Activated T-cell treated with anti-CD3 and anti-CD28 coated beads for 4 hours (primary cell): ENCODE measurements around the gene BRIX1.

Source experiments
- DNase-seq: peaks from one replicate; pipeline ENCODE4 v3.0.0-alpha.2; 2020

The BRIX1 gene, protein sequence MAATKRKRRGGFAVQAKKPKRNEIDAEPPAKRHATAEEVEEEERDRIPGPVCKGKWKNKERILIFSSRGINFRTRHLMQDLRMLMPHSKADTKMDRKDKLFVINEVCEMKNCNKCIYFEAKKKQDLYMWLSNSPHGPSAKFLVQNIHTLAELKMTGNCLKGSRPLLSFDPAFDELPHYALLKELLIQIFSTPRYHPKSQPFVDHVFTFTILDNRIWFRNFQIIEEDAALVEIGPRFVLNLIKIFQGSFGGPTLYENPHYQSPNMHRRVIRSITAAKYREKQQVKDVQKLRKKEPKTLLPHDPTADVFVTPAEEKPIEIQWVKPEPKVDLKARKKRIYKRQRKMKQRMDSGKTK

DNA sequence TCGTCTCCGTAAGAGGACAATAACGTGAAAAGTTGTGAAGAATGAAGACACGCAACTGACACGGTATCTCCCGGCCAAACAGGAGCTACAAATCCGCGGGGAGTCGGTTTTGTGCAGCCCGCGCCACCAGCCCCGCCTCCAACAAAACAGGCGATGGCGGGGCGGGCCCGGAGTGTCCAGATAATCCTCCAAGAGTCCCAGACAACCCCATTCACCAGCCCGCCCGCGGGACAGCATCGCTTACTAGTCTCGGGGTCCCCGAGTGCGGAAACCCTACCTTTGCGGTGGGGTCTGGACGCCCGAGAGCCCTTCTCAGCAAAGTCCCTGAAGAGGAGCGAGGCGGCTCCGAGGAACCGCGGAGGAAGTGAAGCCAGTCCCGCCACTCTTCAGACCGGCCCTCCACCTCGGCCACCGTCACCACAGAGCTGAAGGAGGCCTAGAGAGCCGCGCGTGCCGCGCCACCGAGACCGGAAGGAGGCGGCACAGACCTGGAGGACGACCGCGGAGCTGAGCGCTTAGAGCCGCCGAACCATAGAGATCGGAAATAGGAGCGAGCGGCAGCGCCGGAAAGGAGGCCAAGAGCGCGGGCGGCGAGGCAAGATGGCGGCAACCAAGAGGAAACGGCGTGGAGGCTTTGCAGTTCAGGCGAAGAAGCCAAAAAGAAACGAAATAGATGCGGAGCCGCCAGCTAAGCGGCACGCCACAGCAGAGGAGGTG is at the start of gene BRIX1, which contains the start of gene RAD1:
TSS of gene BRIX1 (plus strand) at position 573 of the 717 bp plus-strand sequence. CDS start at position 601, 28 bp downstream.
TSS of gene RAD1 (minus strand) at position 366 of the 717 bp plus-strand sequence. CDS start 612 bp downstream, outside the sequence.
- peak; percentile 87 for DNase-seq

DNA sequence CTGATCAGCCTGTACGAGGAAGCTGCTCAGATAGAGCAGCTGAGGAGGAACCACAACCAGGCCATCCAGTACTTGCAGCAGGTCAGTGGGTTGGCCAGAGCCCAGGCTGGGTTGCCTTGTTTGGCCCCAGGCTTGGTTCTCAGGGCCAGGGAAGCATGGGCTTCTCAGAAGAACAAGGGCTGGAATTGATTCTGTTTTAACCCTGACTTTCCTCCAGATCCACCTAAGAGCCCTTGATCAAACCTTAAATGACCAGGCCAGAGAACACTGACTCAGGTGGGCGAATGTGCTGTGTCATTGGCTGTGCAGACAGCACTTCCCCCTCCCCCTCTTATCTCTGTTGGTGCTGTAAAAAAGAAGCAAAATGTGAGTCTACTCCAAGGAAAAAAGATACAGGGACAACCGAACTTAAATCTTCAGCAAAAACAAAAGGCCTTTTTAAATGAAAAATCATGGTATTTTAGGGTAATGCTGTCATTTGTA is 48.5 kb upstream of the BRIX1 start:
- DNase-seq: no peak

DNA sequence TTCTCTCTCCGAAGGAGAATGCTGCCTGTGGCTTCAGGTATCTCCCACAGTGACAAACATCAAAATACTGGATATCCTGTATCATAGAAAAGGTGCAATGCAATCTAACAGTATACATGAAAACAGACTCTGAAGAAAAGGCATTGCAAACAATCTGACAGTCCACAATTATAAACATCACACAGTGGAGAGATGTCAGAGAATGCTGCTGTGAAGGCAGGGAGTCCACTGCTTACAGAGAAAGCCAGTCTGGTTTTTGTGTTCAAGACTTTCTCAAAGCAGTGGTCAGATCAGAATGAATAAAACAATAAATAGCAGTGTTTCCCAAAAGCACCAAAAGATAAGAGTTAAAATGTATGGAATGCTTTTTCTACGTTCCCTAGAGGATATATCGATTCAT is 47.9 kb upstream of the BRIX1 start:
- DNase-seq: no peak

DNA sequence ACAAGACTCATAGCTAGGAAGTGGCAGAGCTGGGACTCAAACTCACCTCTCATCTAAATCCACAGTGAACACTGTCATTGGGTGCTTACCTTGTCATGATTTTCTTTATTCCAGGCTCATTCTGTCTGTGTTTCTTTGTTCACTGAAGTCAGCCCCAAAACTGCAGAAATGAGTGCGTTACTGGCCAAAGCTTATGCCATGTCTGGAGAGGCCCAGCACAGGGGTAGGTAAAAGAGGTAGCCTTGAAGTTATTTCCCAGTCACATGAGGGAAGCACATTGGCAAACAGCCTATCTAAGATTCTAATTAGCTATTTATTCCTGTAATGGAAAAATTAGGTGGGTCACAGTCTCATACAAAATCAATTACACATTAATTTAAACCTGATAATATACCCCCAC is 46.7 kb upstream of the BRIX1 start:
- no peak for DNase-seq

DNA sequence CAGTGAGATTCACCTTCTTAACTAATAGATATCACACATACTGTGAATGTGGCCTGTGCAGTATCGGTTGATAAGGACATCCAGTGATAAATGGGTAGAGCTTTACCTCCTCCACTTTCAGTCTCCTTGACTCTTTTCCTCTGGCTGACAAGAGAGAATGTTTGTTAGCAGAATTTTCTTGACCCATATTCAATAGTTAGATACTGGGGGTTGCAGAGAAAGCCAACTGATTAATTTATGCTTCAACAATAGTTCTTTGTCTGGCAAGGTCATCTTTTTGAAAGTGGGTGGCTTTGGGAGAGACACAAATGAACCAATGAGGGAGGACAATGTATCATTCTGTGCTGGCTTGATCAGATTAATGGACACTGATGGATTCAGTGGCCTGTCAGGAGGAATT is 46.3 kb upstream of the BRIX1 start:
- no peak for DNase-seq

DNA sequence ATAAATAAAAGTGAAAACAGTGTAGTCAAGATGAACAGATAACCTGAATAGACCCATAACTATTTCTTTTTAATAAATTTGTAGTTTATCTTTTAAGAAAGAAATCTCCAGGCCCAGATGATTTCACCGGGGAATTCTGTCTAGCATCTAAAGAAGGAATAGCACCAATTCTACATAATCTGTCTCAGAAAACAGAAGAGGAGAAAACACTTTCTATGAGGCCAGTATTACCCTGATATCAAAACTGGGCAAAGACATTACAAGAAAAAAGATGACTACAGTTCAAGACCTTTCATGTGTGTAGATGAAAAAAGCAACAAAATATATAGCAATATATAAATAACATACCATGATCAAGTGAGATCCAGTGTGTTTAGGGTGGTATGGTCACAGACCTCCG is 45.1 kb upstream of the BRIX1 start:
- no peak for DNase-seq

DNA sequence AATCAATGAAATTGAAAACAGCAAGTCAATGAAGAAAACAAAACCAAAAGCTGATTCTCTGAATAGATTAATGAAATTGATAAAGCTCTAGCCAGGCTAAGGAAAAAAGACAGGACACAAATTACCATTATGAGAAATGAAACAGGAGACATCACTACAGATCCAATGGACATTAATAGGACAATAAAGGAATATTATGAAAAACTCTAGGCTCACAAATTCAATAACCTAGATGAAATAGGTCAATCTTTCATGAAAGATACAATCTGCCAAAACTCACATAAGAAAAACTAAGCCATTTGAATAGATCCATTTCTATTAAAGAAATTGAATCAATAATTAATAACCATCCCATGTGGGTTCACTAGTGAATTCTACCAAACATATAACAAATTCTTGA is 39.2 kb upstream of the BRIX1 start:
- no peak for DNase-seq

DNA sequence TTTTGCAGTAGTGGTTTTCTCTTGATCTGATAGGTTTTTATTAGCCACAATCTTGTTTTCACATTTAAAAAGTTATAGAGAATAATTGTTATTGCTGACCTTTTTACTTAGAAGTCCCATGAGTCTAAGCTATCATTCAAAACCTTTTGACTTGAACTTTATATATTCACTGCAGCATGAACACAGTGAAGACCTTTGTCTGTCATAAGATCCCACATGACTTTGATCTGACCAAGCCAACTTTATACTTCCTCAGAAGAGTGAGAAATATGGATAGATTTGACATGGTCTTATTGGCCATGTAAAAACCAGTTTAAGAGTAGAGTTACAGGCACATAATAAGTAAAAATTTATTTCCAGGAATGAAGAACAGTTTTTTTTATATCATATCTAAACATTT is 34.3 kb upstream of the BRIX1 start:
- DNase-seq: no peak

DNA sequence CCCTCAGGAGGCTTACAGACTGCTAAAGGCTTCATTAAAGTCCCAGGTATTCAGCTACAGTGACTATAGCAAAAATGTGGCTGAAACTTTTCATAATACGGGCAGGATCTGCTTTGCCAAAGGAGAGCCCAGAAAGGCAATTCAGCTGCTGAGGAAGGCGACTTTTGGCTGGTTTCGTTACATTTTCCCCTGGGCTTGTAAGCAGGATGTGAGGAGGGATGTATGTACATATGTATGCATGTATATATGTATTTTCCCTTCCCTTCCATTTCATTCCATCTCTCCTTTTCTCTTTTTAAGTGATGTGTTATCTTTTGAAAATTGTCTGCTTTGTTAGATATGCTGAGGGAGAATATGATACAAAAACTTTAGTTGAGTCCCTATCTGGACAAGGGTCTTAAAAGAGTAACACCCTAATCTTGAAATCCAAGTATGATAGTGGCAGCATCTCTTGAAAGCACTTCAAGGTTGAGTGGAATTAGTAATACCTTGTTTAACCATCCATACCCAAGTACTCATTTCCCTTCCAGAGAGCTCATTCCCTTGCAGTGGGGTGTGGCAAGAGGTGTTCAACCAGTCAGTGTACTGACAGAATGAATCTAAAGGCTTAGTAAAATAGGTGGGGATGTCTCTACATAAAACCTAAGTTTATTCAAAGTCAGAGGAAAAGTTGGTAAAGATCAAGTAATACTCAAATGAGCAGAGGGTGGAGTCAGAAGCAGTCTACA is 29.0 kb upstream of the BRIX1 start:
- no peak for DNase-seq

DNA sequence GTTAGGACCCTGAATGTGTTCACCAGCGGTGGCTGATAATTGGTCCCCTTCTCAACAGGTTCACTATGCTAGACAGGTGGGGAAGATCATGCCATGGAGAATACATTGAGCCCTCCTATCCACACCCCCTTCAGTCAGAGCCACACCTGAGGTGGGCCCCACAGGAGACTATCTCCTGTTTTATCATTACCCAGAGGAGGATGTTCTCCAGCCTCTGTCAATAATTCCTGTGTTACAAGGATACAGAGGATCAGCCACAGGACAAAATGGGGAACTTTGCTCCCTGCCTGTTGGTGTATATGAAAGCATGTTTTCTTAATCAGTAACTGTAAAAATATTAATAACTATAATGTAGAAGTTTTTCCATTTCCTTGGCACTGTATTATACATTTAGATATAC is 26.1 kb upstream of the BRIX1 start:
- no peak for DNase-seq

DNA sequence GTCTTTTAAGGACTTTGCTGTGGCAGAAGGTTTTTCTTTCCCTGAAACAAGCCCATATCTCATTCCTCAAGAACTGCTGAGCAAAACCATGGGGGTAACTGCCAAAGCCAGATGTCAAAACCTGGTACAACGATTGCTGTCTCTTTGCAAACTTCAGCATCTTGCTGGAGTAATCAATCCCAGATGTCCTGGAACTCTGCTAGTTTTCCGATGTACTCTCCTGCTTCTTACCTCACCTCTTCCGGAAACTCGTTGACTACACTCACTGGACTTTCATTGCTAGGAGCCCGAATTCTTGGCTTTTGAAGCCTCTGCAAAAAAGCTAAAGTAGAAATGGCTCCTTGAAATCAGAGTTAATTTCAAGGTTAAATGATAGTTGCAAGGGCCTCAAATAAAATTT is 23.5 kb upstream of the BRIX1 start:
- DNase-seq: no peak

DNA sequence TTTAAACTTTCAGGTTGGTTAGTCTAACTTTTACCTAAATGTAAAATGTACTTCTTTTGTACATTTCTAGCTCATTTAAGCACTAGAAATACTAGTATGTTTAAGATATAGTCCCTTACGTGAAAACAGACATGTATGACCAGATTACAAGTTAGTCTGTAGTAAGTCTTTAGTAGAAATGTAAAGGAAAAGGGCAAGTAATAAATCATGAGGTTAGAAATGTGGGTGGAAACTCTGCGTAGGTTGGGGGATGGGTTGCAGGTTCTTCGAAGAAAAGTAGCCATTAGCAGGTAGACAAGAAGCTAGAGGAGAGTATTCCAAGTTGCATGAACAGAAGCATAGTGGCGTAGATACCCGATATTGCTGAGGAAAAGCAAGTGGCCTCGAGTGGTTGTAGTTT is 23.1 kb upstream of the BRIX1 start:
- no peak for DNase-seq

DNA sequence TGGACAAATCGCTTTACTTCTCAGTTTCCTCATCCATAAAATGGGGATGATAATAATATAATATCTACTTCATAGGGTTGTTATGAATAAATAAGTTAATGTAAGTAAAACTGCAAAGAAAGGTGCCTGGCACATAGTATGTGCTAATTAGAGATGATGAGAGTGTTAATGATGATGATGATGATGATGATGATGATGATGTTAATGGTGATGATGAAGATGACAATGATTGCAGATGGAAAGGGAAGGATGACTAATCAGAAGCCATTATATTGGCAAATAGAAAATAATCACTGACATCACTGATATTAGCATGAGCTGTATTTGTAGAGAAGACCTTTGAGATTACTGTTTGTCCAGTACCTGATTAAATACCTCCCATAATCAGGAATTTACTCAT is 20.8 kb upstream of the BRIX1 start:
- no peak for DNase-seq

DNA sequence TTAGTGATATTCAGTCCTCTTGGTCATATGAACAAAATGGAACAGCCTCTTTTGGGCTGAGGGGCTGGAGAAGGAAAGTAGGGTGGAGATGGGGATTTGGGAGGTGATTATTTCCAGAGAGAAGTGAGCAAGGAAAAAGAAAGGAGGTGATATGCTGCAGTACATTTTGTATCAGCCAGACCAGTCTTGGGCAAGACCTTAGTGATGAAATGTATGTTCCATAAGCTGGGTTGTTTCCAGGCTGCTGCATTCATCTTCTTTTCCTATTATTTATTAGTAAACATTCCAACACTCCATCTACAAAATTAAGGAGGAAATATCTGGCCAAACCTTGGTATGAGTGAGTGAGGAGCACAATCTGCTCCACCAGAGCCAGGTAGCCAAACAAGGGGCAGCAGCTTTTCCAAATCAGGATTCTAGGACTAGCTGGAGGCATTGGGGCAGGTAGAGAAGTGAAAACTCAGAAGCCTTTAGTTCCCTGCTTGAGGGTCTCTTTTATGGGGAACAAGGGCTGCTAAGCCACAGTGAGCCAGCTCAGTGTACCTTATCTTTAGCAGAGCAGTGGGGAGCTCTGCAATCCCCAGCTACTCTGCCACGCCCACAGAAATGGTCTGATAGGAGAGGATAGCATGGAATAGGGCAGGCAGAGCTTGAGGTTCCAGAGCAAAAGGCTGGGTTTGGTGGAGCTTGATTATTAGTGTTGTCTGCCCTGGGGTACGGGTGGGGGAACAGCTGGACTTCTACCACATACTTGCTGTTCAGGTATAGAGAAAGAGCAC is 19.7 kb upstream of the BRIX1 start:
- DNase-seq: no peak

DNA sequence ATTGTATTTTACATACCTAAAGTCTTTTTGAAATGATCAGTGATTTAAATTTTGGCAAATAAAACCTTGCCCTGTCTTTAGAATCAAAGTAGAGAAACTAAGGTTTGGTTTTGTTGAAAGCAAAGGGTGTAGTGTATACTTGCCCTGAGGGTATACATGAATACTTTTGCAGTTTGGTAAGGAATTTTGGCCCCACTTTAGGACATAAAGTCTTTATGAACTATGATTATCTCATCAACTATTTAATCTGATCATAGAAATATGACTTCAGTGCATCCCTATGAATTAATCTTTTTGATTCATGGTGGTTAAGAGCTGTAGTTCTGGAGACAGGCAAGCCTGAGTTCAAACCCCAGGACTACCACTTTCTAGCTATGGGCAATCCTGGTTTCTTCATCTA is 17.9 kb upstream of the BRIX1 start:
- no peak for DNase-seq

DNA sequence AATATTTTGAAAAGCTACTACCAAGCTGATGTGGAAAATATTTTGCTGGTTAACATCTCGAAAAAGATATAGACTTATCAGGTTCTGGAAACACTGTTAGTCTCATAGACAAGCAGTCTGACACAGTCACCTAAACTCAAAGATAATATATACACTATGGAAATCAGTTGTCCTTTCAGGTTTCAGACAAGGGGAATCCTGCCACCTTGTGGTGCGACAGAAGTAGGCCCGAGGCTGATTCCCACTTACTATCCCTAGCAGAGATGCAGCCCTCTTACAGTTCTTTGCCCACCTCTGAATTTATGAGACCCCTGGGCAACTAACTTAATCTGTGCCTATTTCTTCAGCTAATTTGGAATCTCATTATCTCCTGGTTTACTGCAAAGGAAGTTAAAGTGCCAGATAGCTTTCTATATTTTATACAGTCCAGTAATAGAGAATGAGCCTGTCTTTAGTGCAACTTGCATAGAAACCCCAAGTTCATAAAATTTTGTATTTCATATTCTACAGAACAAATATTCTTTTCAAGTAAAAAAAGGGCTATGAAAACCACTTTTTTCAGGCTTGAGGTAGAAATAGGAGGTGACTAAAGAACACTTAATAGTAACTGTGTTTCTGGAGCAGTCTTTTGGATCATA is 17.1 kb upstream of the BRIX1 start:
- peak; percentile 52 for DNase-seq

DNA sequence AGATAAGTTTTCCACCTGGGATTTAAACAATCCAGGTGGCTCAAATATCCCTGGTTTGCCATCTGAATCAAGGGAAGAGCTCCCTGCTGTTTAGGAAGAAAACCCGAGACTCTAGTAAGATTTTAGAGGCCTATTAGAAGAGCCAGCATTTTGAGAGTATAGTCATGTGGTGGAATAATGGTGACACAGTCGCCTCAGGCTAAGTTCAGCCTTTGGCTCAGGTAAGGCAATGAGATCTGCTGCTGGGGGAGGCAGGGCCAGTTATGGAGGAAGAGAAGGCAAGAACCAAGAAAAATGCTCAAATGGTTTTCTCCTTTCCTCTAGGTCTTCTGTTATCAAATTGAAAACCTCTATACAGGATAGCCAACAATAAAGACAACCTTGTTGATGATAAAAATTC is 16.4 kb upstream of the BRIX1 start:
- no peak for DNase-seq

DNA sequence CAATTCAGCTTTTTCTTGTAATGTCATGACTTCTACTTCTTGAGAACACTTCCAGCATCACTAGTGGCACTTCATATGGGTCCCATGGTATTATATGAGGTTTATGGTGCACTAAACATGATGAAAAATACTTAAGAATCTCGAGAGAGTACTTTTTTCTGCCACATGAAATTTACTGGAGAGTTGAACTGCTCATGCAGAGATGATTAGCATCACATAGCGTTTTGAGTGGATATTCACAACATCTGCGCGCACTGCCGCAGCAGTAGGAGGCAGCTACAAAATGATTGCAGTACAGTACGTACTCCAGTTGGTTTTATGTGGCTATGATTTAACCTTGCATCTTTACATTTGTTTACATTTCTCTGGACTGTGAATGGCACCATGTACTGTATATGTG is 14.9 kb upstream of the BRIX1 start:
- DNase-seq: no peak

DNA sequence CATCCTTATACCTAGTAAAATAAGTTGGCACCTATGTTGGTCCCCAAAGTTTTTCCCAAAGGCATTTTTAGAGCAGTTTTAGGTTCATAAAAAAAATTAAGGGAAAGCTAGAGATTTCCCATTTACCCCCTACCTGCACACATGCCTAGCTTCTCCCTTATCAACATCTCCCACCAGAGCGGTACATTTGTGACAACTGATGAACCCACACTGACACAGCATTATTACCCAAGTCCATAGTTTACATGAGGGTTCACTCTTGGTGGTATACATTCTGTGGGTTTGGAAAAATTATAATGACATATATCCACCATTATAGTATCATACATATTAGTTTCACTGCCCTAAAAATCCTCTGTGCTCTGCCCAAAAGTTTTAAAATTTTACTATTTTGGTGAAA is 12.3 kb upstream of the BRIX1 start:
- DNase-seq: no peak

DNA sequence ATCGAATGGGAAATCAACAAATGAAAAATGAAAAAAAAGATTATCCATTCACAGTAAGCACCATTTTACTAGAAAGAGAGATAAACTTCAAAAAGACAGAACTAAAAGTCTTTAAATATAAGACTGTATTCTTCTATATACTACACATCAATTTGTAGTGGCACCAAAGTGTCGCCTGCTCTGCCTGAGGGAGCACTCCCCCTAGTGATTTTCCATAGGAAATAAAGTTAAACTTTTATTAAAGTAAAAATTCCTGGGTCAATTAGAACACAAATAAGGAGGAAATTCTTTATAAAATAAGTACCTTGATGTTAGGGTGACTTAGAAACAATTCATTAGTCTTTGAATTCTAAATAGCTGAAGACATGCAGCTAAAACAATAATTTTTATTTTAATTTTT is 9.9 kb upstream of the BRIX1 start:
- no peak for DNase-seq

DNA sequence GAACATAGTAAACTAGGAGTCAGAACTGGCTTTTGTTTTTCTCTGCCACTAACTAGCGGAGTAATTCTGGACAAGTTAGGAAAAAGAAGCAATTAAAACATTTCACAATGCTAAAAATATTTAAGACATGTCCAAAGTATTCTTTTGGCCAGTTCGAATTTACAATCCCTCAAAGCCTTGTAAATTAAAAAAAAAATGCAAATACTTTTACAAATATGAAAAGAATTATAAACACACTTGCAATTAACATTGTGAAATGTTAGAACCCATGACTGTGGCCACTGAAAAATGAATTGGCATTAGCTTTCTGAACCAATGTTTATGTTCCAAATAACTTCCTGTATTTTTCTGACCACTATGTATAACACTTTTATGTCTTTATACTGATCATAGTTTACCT is 2.4 kb upstream of the BRIX1 start:
- DNase-seq: no peak

DNA sequence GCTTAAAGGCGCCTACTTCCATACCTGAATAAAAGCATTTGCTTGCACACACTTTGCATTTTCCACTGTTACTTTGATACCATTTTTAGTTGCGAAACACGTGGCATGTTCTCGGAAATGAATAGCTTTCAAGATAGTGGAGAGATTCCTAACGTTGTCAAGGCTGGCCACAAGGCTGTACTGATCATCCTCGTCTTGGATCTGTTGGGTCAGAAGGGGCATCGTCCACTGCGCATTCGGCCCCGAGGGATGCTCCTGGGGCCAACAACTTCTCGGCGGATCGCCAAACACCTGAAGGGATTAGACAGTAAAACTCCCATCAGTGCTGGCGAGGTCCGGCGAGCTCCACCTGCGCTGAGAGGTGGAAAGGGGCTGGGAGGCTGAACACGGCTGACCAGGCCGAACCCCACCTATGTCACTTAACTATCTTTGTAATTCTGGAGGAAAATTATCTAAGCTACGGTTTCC is 806 bp upstream of the BRIX1 start:
- peak; percentile 11 for DNase-seq
